Gastrocnemius medialis (tissue), 4 donors: ENCODE data around the gene SLC25A52.

Source experiments
- POLR2A ChIP-seq, 2 donors: fragments of 450-650 bp; IDR thresholded peaks; one replicate each; pipeline ENCODE4 v1.6.1; 2017; ENCODE audit warnings: antibody characterized with exemption in 2 of 2, mild to moderate bottlenecking in 2 of 2, moderate library complexity in 2 of 2
- TF ChIP-seq, protein P1 (sequence below), 5 experiments: fragments of 450-650 bp in 3 of 5; fragments of 200-600 bp in 2 of 5; sonication (generic) in 2 of 5; IDR thresholded peaks in 4 of 5; conservative IDR thresholded peaks in 1 of 5; 1 replicate in 4 of 5; 2 replicates in 1 of 5; pipeline ENCODE4 v1.5.1; 2016 to 2019; ENCODE audit warnings: antibody characterized with exemption in 5 of 5, mild to moderate bottlenecking in 3 of 5, moderate library complexity in 3 of 5

DNA sequence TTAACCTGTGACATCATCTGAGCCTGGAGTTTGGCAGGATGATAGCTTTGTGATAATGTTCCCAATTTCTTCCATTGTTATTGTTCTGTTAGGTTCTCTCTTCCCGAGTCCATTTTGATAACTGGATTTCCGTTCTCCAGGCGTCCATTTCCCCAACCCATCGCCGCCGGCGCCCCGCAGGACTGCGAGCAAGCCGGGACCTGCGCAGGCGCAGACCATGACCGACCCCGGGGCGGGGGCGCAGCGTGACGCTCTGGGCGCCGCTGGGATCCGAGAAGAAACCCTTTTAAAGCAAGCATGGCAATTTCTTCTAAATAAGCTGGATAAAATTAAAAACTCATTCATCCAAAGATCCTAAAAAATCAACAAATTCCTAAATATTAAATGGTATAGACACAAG lies at the start of gene SLC25A52:
- TF ChIP-seq, protein P1, sequence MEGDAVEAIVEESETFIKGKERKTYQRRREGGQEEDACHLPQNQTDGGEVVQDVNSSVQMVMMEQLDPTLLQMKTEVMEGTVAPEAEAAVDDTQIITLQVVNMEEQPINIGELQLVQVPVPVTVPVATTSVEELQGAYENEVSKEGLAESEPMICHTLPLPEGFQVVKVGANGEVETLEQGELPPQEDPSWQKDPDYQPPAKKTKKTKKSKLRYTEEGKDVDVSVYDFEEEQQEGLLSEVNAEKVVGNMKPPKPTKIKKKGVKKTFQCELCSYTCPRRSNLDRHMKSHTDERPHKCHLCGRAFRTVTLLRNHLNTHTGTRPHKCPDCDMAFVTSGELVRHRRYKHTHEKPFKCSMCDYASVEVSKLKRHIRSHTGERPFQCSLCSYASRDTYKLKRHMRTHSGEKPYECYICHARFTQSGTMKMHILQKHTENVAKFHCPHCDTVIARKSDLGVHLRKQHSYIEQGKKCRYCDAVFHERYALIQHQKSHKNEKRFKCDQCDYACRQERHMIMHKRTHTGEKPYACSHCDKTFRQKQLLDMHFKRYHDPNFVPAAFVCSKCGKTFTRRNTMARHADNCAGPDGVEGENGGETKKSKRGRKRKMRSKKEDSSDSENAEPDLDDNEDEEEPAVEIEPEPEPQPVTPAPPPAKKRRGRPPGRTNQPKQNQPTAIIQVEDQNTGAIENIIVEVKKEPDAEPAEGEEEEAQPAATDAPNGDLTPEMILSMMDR (IDR thresholded peaks at IDR 0.05 in 4 of 5, conservative IDR thresholded peaks at IDR 0.05 in 1 of 5): no peak
- TF ChIP-seq POLR2A (IDR thresholded peaks at IDR 0.05): no peak
